ENCODE data around the gene STK11IP. TPM values are rescaled to one million over a fixed set of nuclear protein-coding genes. Genes with fewer than 3 reads are reported as not detected.

STK11IP gene, protein sequence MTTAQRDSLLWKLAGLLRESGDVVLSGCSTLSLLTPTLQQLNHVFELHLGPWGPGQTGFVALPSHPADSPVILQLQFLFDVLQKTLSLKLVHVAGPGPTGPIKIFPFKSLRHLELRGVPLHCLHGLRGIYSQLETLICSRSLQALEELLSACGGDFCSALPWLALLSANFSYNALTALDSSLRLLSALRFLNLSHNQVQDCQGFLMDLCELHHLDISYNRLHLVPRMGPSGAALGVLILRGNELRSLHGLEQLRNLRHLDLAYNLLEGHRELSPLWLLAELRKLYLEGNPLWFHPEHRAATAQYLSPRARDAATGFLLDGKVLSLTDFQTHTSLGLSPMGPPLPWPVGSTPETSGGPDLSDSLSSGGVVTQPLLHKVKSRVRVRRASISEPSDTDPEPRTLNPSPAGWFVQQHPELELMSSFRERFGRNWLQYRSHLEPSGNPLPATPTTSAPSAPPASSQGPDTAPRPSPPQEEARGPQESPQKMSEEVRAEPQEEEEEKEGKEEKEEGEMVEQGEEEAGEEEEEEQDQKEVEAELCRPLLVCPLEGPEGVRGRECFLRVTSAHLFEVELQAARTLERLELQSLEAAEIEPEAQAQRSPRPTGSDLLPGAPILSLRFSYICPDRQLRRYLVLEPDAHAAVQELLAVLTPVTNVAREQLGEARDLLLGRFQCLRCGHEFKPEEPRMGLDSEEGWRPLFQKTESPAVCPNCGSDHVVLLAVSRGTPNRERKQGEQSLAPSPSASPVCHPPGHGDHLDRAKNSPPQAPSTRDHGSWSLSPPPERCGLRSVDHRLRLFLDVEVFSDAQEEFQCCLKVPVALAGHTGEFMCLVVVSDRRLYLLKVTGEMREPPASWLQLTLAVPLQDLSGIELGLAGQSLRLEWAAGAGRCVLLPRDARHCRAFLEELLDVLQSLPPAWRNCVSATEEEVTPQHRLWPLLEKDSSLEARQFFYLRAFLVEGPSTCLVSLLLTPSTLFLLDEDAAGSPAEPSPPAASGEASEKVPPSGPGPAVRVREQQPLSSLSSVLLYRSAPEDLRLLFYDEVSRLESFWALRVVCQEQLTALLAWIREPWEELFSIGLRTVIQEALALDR
- total RNA-seq = 29.1 TPM

DNA sequence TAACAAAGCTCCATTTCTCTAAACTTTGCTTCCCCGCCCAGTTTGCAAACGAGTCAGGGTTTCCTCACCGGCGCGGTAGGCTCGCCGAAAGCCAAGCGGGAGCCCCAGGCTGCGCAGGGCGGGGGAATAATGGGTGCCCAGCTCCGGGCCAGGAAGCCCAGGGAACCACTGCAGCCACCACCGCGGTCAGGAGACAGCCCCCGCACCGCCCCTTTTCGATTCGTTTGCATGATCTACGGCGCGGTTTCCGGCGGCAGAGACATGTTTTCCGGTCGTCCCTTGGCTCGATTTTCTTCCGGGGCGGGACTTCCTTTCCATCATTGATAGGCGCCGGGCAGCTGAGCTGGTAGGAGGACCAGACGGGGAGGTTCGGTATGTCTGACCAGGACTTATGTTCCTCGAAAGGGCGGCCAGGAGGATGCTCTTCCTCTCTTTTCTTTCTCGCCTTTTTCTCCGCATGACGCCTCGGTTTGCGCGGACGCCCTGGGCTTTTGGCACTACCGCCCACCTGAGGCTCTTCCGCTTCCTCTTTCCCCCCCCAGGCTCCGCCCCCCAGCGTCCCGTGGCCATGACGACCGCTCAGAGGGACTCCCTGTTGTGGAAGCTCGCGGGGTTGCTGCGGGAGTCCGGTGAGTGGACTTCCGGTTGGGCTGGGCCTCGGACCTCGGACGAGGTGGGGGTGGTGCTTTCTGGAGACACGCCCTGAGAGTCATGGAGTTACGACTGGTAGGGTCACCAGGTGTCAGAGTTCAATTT is at the start of gene STK11IP:
Gene STK11IP, plus strand, starts transcription at position 306 of the 756 bp plus-strand sequence. Its CDS starts 263 bp downstream, at position 569.

DNA sequence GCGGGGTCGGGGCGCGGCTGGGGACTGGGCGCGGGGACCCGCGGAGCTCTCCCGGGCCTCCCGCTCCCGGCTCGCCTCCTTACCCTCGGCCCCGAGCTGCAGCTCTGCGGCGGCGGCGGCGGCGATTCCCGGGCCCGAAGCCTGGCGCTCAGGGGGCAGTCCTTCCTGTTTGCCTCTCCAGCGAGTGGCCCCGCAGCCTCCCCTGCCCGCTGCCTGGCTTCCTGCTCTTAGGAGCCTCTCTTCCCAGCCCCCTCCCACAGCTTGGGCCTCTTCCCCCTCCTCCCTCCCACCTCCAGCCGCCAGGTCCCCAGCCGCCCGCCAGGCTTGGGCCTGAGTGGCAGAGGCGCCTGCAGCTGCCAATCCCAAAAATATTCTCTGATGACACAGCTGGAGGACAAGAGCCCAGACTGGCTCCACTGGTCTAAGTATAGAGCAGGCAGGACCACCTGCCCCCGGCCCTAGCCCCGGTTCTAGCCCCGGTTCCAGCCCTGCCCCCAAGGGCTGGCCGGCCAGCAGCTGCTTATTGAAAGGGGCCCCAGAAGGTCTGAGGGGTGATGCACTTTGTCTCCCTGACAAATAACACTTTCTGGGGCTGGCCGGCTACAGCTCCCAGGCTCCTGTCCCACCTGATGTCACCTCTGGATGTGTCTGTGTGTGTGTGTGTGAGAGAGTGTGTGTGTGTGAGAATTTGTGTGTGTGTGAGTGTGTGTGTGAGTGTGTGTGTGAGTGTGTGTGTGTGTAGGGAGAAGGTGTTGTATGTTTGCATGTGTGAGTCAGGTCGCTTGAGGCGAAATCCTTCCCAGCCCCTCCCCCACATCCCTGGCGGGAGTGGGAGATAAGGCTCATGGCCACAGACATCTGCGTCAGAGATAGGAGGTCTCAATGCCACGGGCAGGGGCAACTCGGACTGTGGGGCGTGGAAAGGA is 26.1 kb upstream of the STK11IP start, which contains the start of gene OBSL1:
Gene OBSL1, minus strand, starts transcription at position 229 of the 926 bp plus-strand sequence. CDS start 307 bp downstream, outside the sequence.

GRCh38 chr2:219572237-219573001 is 25.2 kb upstream of the STK11IP start, which contains the start of gene INHA:
TSS of gene INHA (plus strand) at chr2:219572310. CDS start at chr2:219572375, 65 bp downstream.

DNA sequence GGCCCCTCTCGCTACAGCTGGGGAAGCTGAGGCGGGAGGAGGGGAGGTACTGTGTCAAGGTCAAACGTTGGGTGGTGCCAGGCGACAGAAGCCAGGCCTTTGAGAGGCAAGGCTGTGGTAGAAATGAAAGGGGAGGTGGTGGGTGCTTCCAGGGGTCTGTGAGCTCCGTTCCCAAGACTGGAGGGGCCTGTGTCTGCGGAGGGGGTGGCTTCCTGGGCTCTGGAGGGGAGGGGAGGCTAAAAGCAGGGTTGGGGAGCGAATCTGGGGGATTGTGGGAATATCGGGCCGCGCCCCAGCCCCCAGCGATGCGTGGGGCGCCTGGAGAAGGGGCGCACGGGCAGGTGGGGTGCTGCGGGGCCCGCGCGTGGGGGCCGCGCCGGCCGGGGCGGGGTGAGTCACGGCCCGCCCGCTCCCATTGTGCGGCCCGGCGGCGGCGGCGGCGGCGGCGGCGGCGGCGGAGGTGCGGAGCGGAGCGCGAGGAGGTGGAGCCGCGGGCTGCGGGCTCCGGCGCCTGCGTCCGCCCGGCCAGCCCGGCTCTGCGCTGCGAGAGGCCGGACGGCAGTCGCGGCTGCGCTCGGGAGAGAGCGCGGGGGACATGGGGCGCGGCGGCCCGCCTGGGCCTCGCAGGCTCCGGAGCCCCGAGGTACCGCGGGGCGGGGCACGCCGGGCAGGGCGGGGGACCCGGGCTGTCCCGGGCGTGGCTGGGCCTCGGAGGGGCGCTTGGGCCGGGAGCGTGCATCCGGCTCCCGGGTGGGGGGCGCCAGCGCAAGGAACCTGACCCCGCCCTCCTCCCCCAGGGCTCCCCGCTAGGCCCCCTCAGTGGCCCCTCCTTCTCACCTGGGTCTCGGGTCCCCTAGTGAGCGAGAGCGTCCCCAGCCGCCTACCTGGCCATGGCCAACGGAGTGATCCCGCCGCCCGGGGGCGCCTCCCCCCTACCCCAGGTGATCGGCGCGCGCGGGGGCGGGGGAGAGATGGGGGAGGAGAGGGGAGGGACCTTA is 29.7 kb downstream of the STK11IP start, which contains the start of gene SLC4A3:
Gene SLC4A3, plus strand, starts transcription at position 528 of the 998 bp plus-strand sequence. Its CDS starts 363 bp downstream, at position 891.

Other genes starting within 250 kb of the STK11IP start
- gene DNPEP, start 209.9 kb upstream of the STK11IP start, total RNA-seq = 32.5 TPM
- 249 TPM for gene DES, start 179.5 kb upstream of the STK11IP start, total RNA-seq
- 17.4 TPM for gene SPEG, start 163.0 kb upstream of the STK11IP start, total RNA-seq
- 25.4 TPM for gene GMPPA, start 99.0 kb upstream of the STK11IP start, total RNA-seq
- gene ASIC4, start 83.4 kb upstream of the STK11IP start, total RNA-seq = 28.8 TPM
- 165 TPM for gene CHPF, start 54.0 kb upstream of the STK11IP start, total RNA-seq
- gene TMEM198, start 53.8 kb upstream of the STK11IP start, total RNA-seq = 8.6 TPM
- 149 TPM for gene OBSL1, start 26.3 kb upstream of the STK11IP start, total RNA-seq
- gene INHA, start 25.5 kb upstream of the STK11IP start, total RNA-seq = 0.82 TPM
- gene SLC4A3, start 29.8 kb downstream of the STK11IP start, total RNA-seq = 9.8 TPM

Data from camera-type eye (tissue), 1 donor.